Measurements from ENCODE around the gene WDR37. TPM values are rescaled to one million over a fixed set of nuclear protein-coding genes. Genes with fewer than 3 reads are reported as not detected.
A peak's percentile ranks its signal among the peaks of the same experiment; 100 is the strongest.

WDR37 gene
- total RNA-seq, 2 experiments from 2014 or later: 22.0 to 26.4 TPM

DNA sequence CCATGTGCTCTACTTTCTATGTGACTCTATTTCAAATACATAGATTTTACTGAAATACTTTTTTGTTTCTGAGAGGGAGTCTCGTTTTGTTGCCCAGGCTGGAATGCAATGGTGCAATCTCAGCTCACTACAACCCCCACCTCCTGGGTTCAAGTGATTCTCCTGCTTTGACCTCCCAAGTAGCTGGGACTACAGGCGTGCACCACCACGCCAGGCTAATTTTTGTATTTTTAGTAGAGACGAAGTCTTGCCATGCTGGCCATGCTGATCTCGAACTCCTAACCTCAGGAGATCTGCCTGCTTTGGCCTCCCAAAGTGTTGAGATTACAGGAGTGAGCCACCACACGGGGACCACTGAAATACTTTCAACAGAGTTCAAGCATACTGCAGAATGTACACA lies 10.8 kb upstream of the WDR37 start:
- CTCF ChIA-PET: interaction anchor here (0.9 to 2.5 kb wide), 2 partner anchors 11 to 20 kb away, joined by 3 to 7 read pairs; partner anchors contain the start of genes IDI2 and WDR37
- Mint-ChIP-seq H3K4me1 (peaks cover 48% of the 10 kb centered on the region), H3K4me3 (peak overlapping the region; percentile 71), H3K9me3 (ENCODE audit: low read depth) (no peaks in the 10 kb centered on the region), H3K27ac (peak overlapping the region; percentile 81), H3K36me3 (peaks cover 55% of the 10 kb centered on the region), H3K27me3 (no peaks in the 10 kb centered on the region)
- DNase-seq (no peak), ATAC-seq (no peak)

DNA sequence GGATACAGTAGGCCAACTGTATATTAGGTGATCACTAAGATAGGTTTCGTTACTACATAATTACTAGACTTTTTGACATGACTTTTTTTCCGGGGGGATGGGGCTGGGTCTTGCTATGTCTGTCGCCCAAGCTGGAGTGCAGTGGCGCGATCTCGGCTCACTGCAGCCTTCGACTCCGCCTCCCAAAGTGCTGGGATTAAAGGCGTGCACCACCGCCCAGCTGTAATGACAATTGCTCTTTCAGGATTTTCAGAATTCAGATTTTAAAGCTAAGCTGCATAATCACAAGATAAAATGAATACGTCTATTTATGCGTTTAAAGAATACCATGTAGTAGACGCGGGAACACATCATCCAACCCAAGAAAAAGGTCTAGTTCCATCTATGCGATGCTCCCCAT lies 8.2 kb upstream of the WDR37 start:
- Mint-ChIP-seq H3K9me3 (ENCODE audit: low read depth) (no peaks in the 10 kb centered on the region), H3K4me3 (peak overlapping the region; percentile 95), H3K27me3 (no peaks in the 10 kb centered on the region), H3K36me3 (peaks cover 60% of the 10 kb centered on the region), H3K27ac (peak overlapping the region; percentile 97), H3K4me1 (peaks cover 67% of the 10 kb centered on the region)
- DNase-seq (peak; percentile 51), ATAC-seq (no peak)
- CTCF ChIA-PET: interaction anchor here (0.8 to 1.6 kb wide), 5 partner anchors 13 to 61 kb away, joined by 3 to 4 read pairs (median 3); partner anchors contain the start of genes GTPBP4 and IDI2

DNA sequence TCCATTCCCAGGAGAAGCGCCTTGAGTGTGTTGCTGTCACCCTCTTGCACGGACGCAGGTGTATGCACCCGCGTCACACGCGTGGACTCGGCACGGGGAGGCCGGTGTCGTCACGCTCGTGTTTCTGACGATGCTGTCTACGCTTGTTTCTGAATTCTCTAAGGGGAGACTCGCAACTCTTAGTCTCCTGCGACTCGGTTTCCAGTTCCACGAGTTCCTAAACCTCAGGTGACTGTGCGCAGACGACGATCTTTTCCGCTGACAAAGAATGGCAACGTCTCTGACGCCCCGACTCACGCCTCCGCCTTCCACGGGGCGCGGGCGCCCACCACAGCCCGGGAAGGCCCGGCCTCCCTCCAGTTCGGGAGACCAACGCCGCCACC lies 7.8 kb upstream of the WDR37 start:
- no peaks in the 10 kb centered on the region for H3K9me3 Mint-ChIP-seq (ENCODE audit: low read depth)
- peak overlapping the region; percentile 97 for H3K27ac Mint-ChIP-seq
- peaks cover 66% of the 10 kb centered on the region for H3K4me1 Mint-ChIP-seq
- peaks cover 60% of the 10 kb centered on the region for H3K36me3 Mint-ChIP-seq
- ATAC-seq (no peak), DNase-seq (no peak)
- H3K4me3 Mint-ChIP-seq: peak overlapping the region; percentile 95
- no peaks in the 10 kb centered on the region for H3K27me3 Mint-ChIP-seq
- CTCF ChIA-PET: interaction anchor here (0.8 to 1.6 kb wide), 5 partner anchors 13 to 62 kb away, joined by 3 to 4 read pairs (median 3); partner anchors contain the start of genes GTPBP4 and IDI2

DNA sequence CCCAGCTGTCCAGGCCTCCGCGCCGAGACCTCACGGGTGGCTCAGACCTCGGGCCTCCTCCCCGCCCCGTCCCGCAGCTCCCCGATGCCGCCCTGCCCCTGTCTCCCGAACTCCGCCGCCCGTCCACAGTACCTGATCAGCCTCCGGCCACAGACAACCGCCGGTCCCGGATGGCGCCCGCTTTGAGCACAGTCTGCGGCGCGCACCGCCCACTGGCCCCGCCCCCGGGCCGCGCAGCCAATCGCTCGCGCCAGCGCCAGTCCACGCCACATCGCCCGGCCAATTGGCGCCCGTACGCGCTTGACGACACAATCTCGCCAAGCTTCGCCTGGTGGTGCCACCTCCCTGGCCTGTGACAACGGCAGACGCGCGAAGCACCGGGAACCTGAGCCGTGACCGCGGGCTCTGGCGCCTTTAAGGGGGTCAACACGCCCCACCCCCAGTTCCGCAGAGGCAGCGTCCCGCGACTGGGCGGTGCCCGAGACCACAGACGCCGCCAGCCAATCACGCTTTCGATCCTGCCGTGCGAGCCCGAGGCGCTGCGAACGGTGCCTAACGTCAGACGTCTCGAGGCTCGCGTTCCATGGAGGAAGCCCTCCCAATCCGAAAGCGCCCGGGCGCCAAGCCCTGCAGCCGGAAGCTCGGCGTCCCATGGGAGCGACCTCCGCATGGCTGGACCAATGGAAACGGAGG lies 7.3 kb upstream of the WDR37 start, which contains the start of gene IDI1:
Gene IDI1, minus strand, starts transcription at position 388 of the 693 bp plus-strand sequence. Its CDS starts 116 bp downstream, at position 272.
- peaks cover 66% of the 10 kb centered on the region for H3K4me1 Mint-ChIP-seq
- no peaks in the 10 kb centered on the region for H3K9me3 Mint-ChIP-seq (ENCODE audit: low read depth)
- CTCF ChIA-PET: interaction anchor here (0.8 to 1.6 kb wide), 4 partner anchors 24 to 62 kb away, joined by 3 to 4 read pairs (median 3); partner anchors contain the start of genes GTPBP4 and IDI2
- H3K36me3 Mint-ChIP-seq: peaks cover 58% of the 10 kb centered on the region
- H3K27ac Mint-ChIP-seq: peak within 1 kb of the TSS; percentile 97
- ATAC-seq (peak; percentile 86), DNase-seq (peak; percentile 98)
- no peaks in the 10 kb centered on the region for H3K27me3 Mint-ChIP-seq
- peak within 1 kb of the TSS; percentile 95 for H3K4me3 Mint-ChIP-seq

DNA sequence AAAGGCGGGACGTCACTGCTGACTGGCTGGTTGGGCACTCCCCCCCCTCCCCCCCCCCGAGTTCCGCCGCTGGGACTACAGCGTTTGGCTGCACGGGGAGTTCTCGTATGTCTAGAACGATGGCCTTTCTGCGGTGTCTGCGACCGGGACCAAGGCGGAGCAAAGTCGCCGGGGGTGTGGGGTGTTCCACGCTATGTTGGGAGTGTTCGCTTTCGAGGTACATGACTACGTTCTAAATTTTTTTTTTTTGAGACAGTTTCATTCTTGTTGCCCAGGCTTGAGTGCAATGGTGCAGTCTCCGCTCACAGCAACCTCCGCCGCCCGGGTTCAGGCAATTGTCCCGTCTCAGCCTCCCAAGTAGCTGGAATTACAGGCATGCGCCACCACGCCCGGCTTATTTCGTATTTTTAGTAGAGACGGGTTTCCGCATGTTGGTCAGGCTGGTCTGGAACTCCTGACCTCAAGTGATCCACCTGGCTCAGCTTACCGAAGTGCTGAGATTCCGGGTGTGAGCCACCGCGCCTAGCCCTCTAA lies 6.7 kb upstream of the WDR37 start:
- ATAC-seq: no peak
- Mint-ChIP-seq H3K27me3 (no peaks in the 10 kb centered on the region), H3K36me3 (peaks cover 58% of the 10 kb centered on the region), H3K27ac (peak overlapping the region; percentile 97), H3K9me3 (ENCODE audit: low read depth) (no peaks in the 10 kb centered on the region), H3K4me1 (peaks cover 66% of the 10 kb centered on the region), H3K4me3 (peak overlapping the region; percentile 95)
- CTCF ChIA-PET: interaction anchor here (1.2 to 1.6 kb wide), 3 partner anchors 11 to 24 kb away, joined by 3 to 4 read pairs (median 3); partner anchors contain the start of gene IDI2
- DNase-seq: no peak

DNA sequence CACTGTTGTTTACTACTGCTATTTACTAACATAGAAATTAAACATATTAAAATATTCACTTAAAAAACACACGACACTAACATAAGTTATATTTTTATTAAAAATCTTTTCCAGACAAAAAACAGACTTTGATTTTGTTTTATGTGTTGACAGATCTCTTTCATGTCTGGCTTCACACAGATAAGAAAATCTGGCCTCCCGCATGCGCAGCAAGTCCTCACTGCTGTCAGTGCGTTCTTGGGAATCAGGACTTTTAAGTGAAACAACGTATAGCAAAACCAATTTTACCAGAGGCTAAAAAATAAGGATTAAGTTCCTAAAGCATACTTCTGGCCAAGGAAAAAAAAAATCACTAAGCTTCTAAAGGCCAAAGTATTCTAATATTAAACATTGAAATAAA lies 6.0 kb upstream of the WDR37 start:
- H3K4me3 Mint-ChIP-seq: peak overlapping the region; percentile 95
- DNase-seq (no peak), ATAC-seq (no peak)
- H3K36me3 Mint-ChIP-seq: peaks cover 56% of the 10 kb centered on the region
- peaks cover 66% of the 10 kb centered on the region for H3K4me1 Mint-ChIP-seq
- no peaks in the 10 kb centered on the region for H3K27me3 Mint-ChIP-seq
- no peaks in the 10 kb centered on the region for H3K9me3 Mint-ChIP-seq (ENCODE audit: low read depth)
- CTCF ChIA-PET: interaction anchor here (1.2 to 1.6 kb wide), 2 partner anchors 11 to 13 kb away, joined by 3 read pairs; no protein-coding TSS in a partner anchor
- H3K27ac Mint-ChIP-seq: peak overlapping the region; percentile 97

DNA sequence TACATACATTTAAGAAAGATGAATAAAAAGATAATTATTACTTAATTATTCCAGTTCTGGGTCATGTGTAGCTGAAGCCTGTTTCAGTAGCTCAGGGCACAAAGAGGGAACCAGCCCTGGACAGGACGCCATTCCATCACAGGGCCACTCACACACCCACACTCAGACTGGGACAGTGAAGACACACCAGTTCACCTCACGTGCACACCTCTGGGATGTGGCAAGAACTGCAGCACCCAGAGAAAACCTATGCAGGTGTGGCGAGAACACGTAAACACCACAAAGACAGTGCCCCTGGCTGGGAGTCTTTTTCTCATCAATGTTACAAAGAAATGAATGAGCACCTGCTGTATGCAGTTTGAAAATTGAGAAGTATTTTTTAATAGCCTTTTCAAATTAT lies 5.6 kb upstream of the WDR37 start:
- no peaks in the 10 kb centered on the region for H3K9me3 Mint-ChIP-seq (ENCODE audit: low read depth)
- H3K27me3 Mint-ChIP-seq: no peaks in the 10 kb centered on the region
- CTCF ChIA-PET: interaction anchor here (1.2 to 1.6 kb wide), 2 partner anchors 10 to 14 kb away, joined by 3 read pairs; no protein-coding TSS in a partner anchor
- H3K4me3 Mint-ChIP-seq: peak overlapping the region; percentile 95
- no peak for ATAC-seq
- H3K4me1 Mint-ChIP-seq: peaks cover 65% of the 10 kb centered on the region
- peak overlapping the region; percentile 63 for H3K27ac Mint-ChIP-seq
- peaks cover 52% of the 10 kb centered on the region for H3K36me3 Mint-ChIP-seq
- DNase-seq: peak; percentile 74

DNA sequence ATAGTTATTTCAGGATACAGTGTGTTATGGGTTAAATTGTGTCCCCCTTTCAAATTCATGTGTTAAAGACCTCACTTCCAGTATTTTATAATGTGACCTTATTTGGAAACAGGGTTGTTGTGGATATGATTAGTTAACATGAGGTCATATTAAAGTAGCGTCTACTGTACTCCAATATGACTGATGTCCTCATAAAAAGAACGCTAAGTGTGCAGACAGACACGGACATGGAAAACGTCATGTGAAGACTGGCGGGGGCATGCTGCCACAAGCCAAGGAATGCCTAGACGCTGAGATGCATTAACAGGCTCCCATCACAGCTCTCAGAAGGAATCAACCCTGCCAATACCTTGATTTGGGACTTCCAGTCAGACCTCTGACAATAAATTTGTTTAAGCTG lies 1.5 kb upstream of the WDR37 start:
- peaks cover 42% of the 10 kb centered on the region for H3K36me3 Mint-ChIP-seq
- CTCF ChIA-PET: no interaction called here
- no peaks in the 10 kb centered on the region for H3K9me3 Mint-ChIP-seq (ENCODE audit: low read depth)
- H3K4me3 Mint-ChIP-seq: peak overlapping the region; percentile 100
- no peaks in the 10 kb centered on the region for H3K27me3 Mint-ChIP-seq
- peaks cover 76% of the 10 kb centered on the region for H3K4me1 Mint-ChIP-seq
- DNase-seq: no peak
- no peak for ATAC-seq
- H3K27ac Mint-ChIP-seq: peak overlapping the region; percentile 35

DNA sequence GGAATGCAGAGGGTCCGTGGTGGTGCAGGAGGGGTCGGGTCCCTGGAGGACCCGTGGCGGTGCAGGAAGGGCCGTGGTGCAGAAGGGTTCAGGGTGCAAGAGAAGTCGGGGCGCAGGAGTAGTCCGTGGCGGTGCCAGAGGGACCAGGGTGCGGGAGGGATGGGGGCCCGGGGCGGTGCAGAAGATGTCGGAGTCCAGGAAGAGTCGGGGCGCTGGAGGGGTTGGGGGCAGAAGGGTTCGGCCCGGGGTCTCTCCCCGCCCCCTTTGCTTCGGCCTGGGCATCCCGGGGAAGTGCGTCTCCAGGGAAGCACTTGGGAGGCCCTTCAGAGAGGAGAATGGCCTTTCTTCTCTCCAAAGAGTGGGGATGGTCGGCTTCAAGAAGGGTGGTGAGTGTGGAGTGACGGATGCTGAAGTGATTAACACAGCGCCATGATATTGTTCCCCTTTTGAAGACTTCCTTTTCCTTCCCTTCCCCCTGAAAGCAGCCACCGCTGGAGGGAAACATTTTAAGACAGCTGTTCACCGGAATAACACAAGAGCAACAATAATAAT lies 997 bp downstream of the WDR37 start:
- H3K4me1 Mint-ChIP-seq: peaks cover 80% of the 10 kb centered on the region
- no peaks in the 10 kb centered on the region for H3K27me3 Mint-ChIP-seq
- CTCF ChIA-PET: interaction anchor here (0.8 to 0.9 kb wide), 2 partner anchors 16 to 18 kb away, joined by 3 read pairs; no protein-coding TSS in a partner anchor
- H3K27ac Mint-ChIP-seq: peak overlapping the region; percentile 95
- no peaks in the 10 kb centered on the region for H3K9me3 Mint-ChIP-seq (ENCODE audit: low read depth)
- H3K4me3 Mint-ChIP-seq: peak overlapping the region; percentile 100
- ATAC-seq: no peak
- peaks cover 32% of the 10 kb centered on the region for H3K36me3 Mint-ChIP-seq
- DNase-seq: no peak

DNA sequence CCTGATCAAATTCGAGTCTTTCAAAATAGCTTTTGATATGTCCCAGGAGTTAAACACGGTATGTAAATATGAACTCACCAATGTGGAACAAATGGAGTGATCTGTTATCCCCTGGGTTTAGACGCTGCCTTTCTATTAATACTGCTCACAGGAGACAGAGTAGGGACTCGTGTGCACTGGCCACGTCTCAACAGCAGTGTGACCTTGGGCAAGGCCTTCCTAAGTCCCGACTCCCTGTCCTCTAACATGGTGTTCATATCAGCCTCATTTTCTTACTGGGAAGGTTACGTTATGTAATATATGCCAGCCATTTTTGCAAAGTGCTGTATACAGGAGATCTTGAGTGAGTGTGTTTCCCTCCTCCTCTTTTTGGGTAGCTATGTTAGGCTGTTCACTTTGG lies 1.8 kb downstream of the WDR37 start:
- no peak for DNase-seq
- peak overlapping the region; percentile 100 for H3K4me3 Mint-ChIP-seq
- no peaks in the 10 kb centered on the region for H3K27me3 Mint-ChIP-seq
- no peak for ATAC-seq
- CTCF ChIA-PET: interaction anchor here (0.9 kb wide), 1 partner anchor 15 kb away, joined by 3 read pairs; no protein-coding TSS in a partner anchor
- peaks cover 80% of the 10 kb centered on the region for H3K4me1 Mint-ChIP-seq
- peak overlapping the region; percentile 95 for H3K27ac Mint-ChIP-seq
- no peaks in the 10 kb centered on the region for H3K9me3 Mint-ChIP-seq (ENCODE audit: low read depth)
- peaks cover 24% of the 10 kb centered on the region for H3K36me3 Mint-ChIP-seq

DNA sequence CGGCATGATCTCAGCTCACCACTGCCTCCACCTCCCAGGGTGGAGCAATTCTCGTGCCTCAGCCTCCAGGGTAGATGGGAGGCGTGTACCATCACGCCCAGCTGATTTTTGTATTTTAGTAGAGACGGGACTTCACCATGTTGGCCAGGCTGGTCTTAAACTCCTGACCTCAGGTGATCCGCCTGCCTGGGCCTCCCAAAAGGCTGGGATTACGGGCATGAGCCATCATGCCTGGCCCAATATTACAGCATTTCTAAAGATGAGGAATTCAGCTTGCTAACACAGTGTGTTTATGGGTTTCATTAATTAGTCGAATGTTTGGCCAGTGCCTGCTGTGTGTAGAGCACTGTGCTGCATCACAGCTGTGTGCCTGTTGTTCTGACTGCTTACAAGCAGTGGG lies 3.7 kb downstream of the WDR37 start:
- ATAC-seq: no peak
- Mint-ChIP-seq H3K36me3 (peaks cover 20% of the 10 kb centered on the region), H3K9me3 (ENCODE audit: low read depth) (no peaks in the 10 kb centered on the region), H3K4me3 (no peak overlapping the region), H3K27ac (peak overlapping the region; percentile 50), H3K27me3 (no peaks in the 10 kb centered on the region), H3K4me1 (peaks cover 77% of the 10 kb centered on the region)
- CTCF ChIA-PET: interaction anchor here (1.4 kb wide), 1 partner anchor 20 kb away, joined by 3 read pairs; no protein-coding TSS in a partner anchor
- no peak for DNase-seq

DNA sequence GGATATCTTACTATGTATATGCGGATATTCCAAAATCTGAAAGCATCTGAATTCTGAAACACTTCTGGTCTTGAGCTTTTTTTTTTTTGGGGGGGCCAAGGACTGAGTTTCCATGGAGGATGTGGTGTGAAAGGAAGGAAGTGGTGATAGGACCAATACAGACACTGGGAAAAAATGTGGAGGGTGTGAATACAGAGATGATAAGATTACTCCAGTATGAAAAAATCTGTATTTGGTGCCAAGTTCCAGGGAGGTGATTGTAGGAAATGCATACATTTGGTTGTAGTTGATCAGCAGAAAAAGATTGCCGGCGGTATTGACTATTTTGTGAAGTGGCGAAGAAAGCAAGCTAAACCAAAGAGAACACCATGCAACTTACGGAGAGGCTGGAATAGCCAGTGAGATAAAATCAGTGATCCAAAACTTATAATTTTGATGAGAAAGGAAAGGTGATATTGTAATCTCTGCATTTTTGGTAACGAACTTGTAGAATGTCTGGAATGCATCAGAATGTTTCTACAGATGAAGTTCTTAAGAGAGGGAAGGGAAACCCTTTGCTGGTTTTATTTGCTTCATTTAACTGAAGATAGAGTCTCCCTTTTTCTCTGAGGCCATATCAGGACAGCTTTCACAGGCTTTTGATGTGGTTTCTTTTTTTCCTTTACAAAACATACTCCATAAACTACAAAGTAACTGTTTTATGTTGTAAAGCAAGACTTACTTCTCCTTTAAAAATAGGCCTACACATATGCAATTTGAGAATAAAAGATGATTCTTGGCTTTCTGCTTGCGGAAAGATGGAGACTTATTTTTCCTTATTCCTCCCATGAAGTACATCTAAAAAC lies 6.0 kb downstream of the WDR37 start:
- Mint-ChIP-seq H3K27ac (peak overlapping the region; percentile 69), H3K27me3 (no peaks in the 10 kb centered on the region), H3K4me3 (peak overlapping the region; percentile 11), H3K9me3 (ENCODE audit: low read depth) (no peaks in the 10 kb centered on the region), H3K4me1 (peaks cover 77% of the 10 kb centered on the region), H3K36me3 (peaks cover 23% of the 10 kb centered on the region)
- DNase-seq: no peak
- ATAC-seq: no peak
- CTCF ChIA-PET: no interaction called here
